Colonic mucosa (tissue), 4 donors: ENCODE data around the gene IL32. TPM values are rescaled to one million over a fixed set of nuclear protein-coding genes. Genes with fewer than 3 reads are reported as not detected.
A peak's percentile ranks its signal among the peaks of the same experiment; 100 is the strongest.

Source experiments
- DNase-seq: peaks from one replicate; pipeline ENCODE4 v3.0.0-alpha.2; 2020
- H3K27ac ChIP-seq: fragments of 200-600 bp; one replicate; pipeline ENCODE4 v1.8.0; 2021
- H3K27me3 ChIP-seq: fragments of 200-600 bp; one replicate; pipeline ENCODE4 v1.8.0; 2021
- H3K36me3 ChIP-seq: fragments of 200-600 bp; one replicate; pipeline ENCODE4 v1.8.0; 2021
- H3K4me1 ChIP-seq: fragments of 200-600 bp; one replicate; pipeline ENCODE4 v1.8.0; 2021; ENCODE audit warnings: mild to moderate bottlenecking
- H3K4me3 ChIP-seq: fragments of 200-600 bp; one replicate; pipeline ENCODE4 v1.8.0; 2021
- H3K9ac ChIP-seq, 2 donors: one replicate each; pipeline ENCODE4 v1.7.0; 2013; ENCODE audit warnings: control low read depth in 2 of 2, low read depth in 2 of 2, low read length in 2 of 2
- H3K9me3 ChIP-seq: fragments of 200-600 bp; one replicate; pipeline ENCODE4 v1.8.0; 2021
- CTCF ChIP-seq: fragments of 200-600 bp; IDR thresholded peaks from one replicate; pipeline ENCODE4 v1.8.0; 2022; ENCODE audit warnings: antibody characterized with exemption, mild to moderate bottlenecking
- intact Hi-C: fragments of 100-400 bp; cut with DNase I; formaldehyde crosslinking; loops from one replicate; pipeline ENCODE4 v1.14.1; 2022
- total RNA-seq, 2 donors: library from RNA; stranded (reverse); fragmentation: NEBNext Ultra II Directional in 1 of 2; extraction: Animal tissue kit (Norgen Biotek cat#: 25700) in 1 of 2; gene quantifications; one replicate each; pipeline ENCODE4 v1.2.1, GENCODE V29; 2021
- donor health status: healthy.
- donor health status: DM: no; HTN: no; CAD: no.
- donor health status: DM: no; HTN: no; CAD: no.

IL32 gene
- total RNA-seq, 2 donors from 2014 or later = 256 to 329 TPM

GRCh38 chr16:3060339-3061127, 4.9 kb upstream of the IL32 start:
- H3K4me1 ChIP-seq = peaks cover 17% of the 10 kb centered on the region
- no peaks in the 10 kb centered on the region for H3K36me3 ChIP-seq
- DNase-seq = no peak
- no peaks in the 10 kb centered on the region for H3K9me3 ChIP-seq
- no peaks in the 10 kb centered on the region for H3K27me3 ChIP-seq
- peak overlapping the region in 1 of 2 donors; percentile 83 for H3K9ac ChIP-seq
- TF ChIP-seq CTCF = no peak
- no peak overlapping the region for H3K4me3 ChIP-seq
- no peak overlapping the region for H3K27ac ChIP-seq
- intact Hi-C loops = loop anchor here (5.0 kb wide), 1 partner anchor 107 kb away; no protein-coding TSS in a partner anchor

- H3K27ac ChIP-seq = no peak overlapping the region
Observed at GRCh38 chr16:3062553-3062952, 2.9 kb upstream of the IL32 start.

GRCh38 chr16:3063625-3064386, 1.6 kb upstream of the IL32 start:
- Histone ChIP-seq H3K27ac (peak overlapping the region; percentile 78), H3K4me3 (no peak overlapping the region), H3K36me3 (no peaks in the 10 kb centered on the region), H3K9me3 (no peaks in the 10 kb centered on the region), H3K4me1 (peaks cover 12% of the 10 kb centered on the region), H3K9ac (no peak overlapping the region), H3K27me3 (no peaks in the 10 kb centered on the region)
- intact Hi-C loops = loop anchor here (5.0 kb wide), 1 partner anchor 103 kb away; no protein-coding TSS in a partner anchor
- TF ChIP-seq CTCF = no peak
- DNase-seq = no peak

More at GRCh38 chr16:3062553-3062952, 2.9 kb upstream of the IL32 start:
- intact Hi-C loops = loop anchor here (5.0 kb wide), 1 partner anchor 105 kb away; no protein-coding TSS in a partner anchor
- no peak overlapping the region for H3K4me3 ChIP-seq
- no peaks in the 10 kb centered on the region for H3K27me3 ChIP-seq
- no peaks in the 10 kb centered on the region for H3K9me3 ChIP-seq
- no peak for TF ChIP-seq CTCF
- peaks cover 17% of the 10 kb centered on the region for H3K4me1 ChIP-seq
- H3K9ac ChIP-seq = no peak overlapping the region
- no peaks in the 10 kb centered on the region for H3K36me3 ChIP-seq
- DNase-seq = no peak

GRCh38 chr16:3065742-3066439, 451 bp downstream of the IL32 start:
- H3K4me3 ChIP-seq = peak overlapping the region; percentile 49
- peak overlapping the region; percentile 48 to 76 for H3K9ac ChIP-seq
- peak; percentile 60 for DNase-seq
- H3K9me3 ChIP-seq = no peaks in the 10 kb centered on the region
- H3K4me1 ChIP-seq = peaks cover 5% of the 10 kb centered on the region
- intact Hi-C loops = no loop called here
- peak overlapping the region; percentile 78 for H3K27ac ChIP-seq
- no peaks in the 10 kb centered on the region for H3K36me3 ChIP-seq
- H3K27me3 ChIP-seq = no peaks in the 10 kb centered on the region
- no peak for TF ChIP-seq CTCF

- intact Hi-C loops = no loop called here
- peak overlapping the region; percentile 48 to 76 for H3K9ac ChIP-seq
- H3K9me3 ChIP-seq = no peaks in the 10 kb centered on the region
- H3K27ac ChIP-seq = peak overlapping the region; percentile 78
- TF ChIP-seq CTCF = no peak
- peak overlapping the region; percentile 49 for H3K4me3 ChIP-seq
- no peaks in the 10 kb centered on the region for H3K36me3 ChIP-seq
- H3K27me3 ChIP-seq = no peaks in the 10 kb centered on the region
- H3K4me1 ChIP-seq = peaks cover 5% of the 10 kb centered on the region
- DNase-seq = no peak
Observed at GRCh38 chr16:3066440-3066748, 954 bp downstream of the IL32 start.
